OCI-LY3 (cell line): Measurements from ENCODE around the gene C1orf226.

ENCODE experiments used
- H2AFZ ChIP-seq: fragments of 200-600, 300-600 bp; shearing (Covaris generic); 2 replicates; pipeline ENCODE4 v1.6.0; 2014; ENCODE audit warnings: antibody characterized with exemption, low read depth, low read length
- H3K27ac ChIP-seq: fragments of 200-600, 300-600 bp; sonication (generic); 2 replicates; pipeline ENCODE4 v1.5.1; 2014; ENCODE audit warnings: mild to moderate bottlenecking, low read length, moderate library complexity, mixed read lengths
- H3K27me3 ChIP-seq: fragments of 200-600, 300-600 bp; sonication (generic); 2 replicates; pipeline ENCODE4 v1.6.1; 2014; ENCODE audit warnings: low read depth, low read length, mixed read lengths
- H3K36me3 ChIP-seq: fragments of 200-600, 300-600 bp; sonication (generic); replicated peaks from 2 replicates; pipeline ENCODE3; 2014; ENCODE audit warnings: low read depth, low read length, mixed read lengths
- H3K4me1 ChIP-seq: fragments of 300-600, 200-600 bp; sonication (generic); 2 replicates; pipeline ENCODE4 v1.6.1; 2014; ENCODE audit warnings: low read length, mixed read lengths
- H3K4me2 ChIP-seq: fragments of 200-600, 300-600 bp; sonication (generic); 2 replicates; pipeline ENCODE4 v1.6.1; 2014; ENCODE audit warnings: low read length, mixed read lengths
- H3K4me3 ChIP-seq: fragments of 300-600, 200-600 bp; sonication (generic); 2 replicates; pipeline ENCODE4 v1.5.1; 2014; ENCODE audit warnings: antibody characterized with exemption, mild to moderate bottlenecking, low read length, moderate library complexity
- H3K79me2 ChIP-seq: fragments of 300-600, 200-600 bp; shearing (Covaris generic); 2 replicates; pipeline ENCODE4 v1.6.1; 2014; ENCODE audit warnings: mild to moderate bottlenecking, low read length, mixed read lengths
- H3K9ac ChIP-seq: fragments of 300-600, 200-600 bp; shearing (Covaris generic); 2 replicates; pipeline ENCODE4 v1.6.0; 2014; ENCODE audit warnings: mild to moderate bottlenecking, low read length, moderate library complexity
- H3K9me3 ChIP-seq: fragments of 200-600, 300-600 bp; shearing (Covaris generic); 2 replicates; pipeline ENCODE4 v1.6.1; 2014; ENCODE audit warnings: low read length, mixed read lengths; ENCODE audit not compliant: insufficient read depth
- H4K20me1 ChIP-seq: fragments of 200-600, 300-600 bp; sonication (generic); 2 replicates; pipeline ENCODE4 v1.6.1; 2016; ENCODE audit warnings: low read length, mixed read lengths; ENCODE audit not compliant: insufficient read depth
- EZH2phosphoT487 ChIP-seq: fragments of 200-600 bp; shearing (Covaris generic); IDR thresholded peaks from 2 replicates; pipeline ENCODE4 v1.6.1; 2018; ENCODE audit warnings: antibody characterized with exemption, mixed run types, low read depth
- TF ChIP-seq, protein P1 (sequence below): fragments of 200-600, 300-600 bp; sonication (generic); IDR thresholded peaks from 2 replicates; pipeline ENCODE4 v1.5.1; 2014; ENCODE audit warnings: antibody characterized with exemption, low read length, low read depth

C1orf226 gene

DNA sequence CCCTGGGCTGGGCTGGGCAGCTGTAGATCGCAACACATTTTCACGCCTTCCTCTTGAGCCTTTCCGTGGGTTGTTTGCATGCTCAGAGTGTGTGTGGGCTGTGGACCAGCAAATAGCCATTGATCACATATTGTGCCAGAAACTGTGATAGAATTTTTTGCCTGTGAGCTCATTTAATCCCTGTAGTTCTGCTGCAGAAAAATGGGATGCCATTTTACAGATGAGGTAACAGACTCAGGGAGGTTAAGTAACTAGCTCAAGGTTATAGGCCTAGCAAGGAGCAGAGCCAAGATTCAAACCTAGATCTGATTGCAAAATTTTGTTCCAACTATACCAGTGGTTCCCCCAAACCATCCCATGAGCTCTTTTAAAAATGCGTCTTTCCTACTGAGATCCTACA, 15.4 kb upstream of the C1orf226 start:
- no peak for TF ChIP-seq EZH2phosphoT487
- TF ChIP-seq, protein P1, sequence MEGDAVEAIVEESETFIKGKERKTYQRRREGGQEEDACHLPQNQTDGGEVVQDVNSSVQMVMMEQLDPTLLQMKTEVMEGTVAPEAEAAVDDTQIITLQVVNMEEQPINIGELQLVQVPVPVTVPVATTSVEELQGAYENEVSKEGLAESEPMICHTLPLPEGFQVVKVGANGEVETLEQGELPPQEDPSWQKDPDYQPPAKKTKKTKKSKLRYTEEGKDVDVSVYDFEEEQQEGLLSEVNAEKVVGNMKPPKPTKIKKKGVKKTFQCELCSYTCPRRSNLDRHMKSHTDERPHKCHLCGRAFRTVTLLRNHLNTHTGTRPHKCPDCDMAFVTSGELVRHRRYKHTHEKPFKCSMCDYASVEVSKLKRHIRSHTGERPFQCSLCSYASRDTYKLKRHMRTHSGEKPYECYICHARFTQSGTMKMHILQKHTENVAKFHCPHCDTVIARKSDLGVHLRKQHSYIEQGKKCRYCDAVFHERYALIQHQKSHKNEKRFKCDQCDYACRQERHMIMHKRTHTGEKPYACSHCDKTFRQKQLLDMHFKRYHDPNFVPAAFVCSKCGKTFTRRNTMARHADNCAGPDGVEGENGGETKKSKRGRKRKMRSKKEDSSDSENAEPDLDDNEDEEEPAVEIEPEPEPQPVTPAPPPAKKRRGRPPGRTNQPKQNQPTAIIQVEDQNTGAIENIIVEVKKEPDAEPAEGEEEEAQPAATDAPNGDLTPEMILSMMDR: no peak
- Histone ChIP-seq H4K20me1 (peaks cover 26% of the 10 kb centered on the region), H3K27ac (no peak overlapping the region), H3K4me2 (no peak overlapping the region), H2AFZ (no peak overlapping the region), H3K79me2 (no peaks in the 10 kb centered on the region), H3K4me3 (no peak overlapping the region), H3K27me3 (peaks cover 87% of the 10 kb centered on the region), H3K9ac (no peak overlapping the region), H3K4me1 (peaks cover 10% of the 10 kb centered on the region), H3K36me3 (no peaks in the 10 kb centered on the region), H3K9me3 (no peaks in the 10 kb centered on the region)

DNA sequence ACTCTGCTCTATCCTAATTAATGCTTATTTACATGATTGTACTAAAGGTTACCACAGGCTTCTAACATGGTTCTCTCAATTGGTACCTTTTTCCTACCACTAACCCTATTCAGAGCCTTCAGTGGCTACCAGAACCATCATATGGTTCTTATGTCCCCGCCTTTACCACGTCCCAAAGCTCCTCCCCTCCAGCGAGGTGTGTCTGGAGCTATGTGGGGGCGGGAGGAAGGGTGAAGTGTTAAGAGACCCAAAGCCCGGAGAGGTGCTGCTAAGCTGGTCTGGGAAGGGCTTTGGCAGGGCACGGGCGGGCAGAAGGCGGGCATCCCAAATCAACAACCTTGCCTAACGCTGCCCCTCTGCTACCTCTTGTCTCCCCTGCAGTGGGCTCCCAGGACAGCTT, 14.9 kb upstream of the C1orf226 start:
- Histone ChIP-seq H3K4me1 (peaks cover 5% of the 10 kb centered on the region), H3K79me2 (no peaks in the 10 kb centered on the region), H3K9me3 (no peaks in the 10 kb centered on the region), H3K27ac (no peak overlapping the region), H3K36me3 (no peaks in the 10 kb centered on the region), H3K27me3 (peaks cover 84% of the 10 kb centered on the region), H3K9ac (no peak overlapping the region), H3K4me3 (no peak overlapping the region), H2AFZ (no peak overlapping the region), H3K4me2 (no peak overlapping the region), H4K20me1 (peaks cover 22% of the 10 kb centered on the region)
- TF ChIP-seq EZH2phosphoT487: no peak
- TF ChIP-seq, protein P1: no peak

DNA sequence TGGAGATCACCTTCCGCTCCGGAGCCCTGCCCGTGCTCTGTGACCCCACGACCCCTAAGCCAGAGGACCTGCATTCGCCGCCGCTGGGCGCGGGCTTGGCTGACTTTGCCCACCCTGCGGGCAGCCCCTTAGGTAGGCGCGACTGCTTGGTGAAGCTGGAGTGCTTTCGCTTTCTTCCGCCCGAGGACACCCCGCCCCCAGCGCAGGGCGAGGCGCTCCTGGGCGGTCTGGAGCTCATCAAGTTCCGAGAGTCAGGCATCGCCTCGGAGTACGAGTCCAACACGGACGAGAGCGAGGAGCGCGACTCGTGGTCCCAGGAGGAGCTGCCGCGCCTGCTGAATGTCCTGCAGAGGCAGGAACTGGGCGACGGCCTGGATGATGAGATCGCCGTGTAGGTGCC, 14.5 kb upstream of the C1orf226 start:
- Histone ChIP-seq H3K9me3 (no peaks in the 10 kb centered on the region), H3K4me2 (no peak overlapping the region), H4K20me1 (peaks cover 19% of the 10 kb centered on the region; the same call in 1 of the 2 replicates), H3K4me3 (no peak overlapping the region), H3K79me2 (no peaks in the 10 kb centered on the region), H3K27me3 (peaks cover 84% of the 10 kb centered on the region), H3K36me3 (no peaks in the 10 kb centered on the region), H3K9ac (no peak overlapping the region), H2AFZ (no peak overlapping the region), H3K27ac (no peak overlapping the region), H3K4me1 (peaks cover under 1% of the 10 kb centered on the region)
- TF ChIP-seq, protein P1: no peak
- TF ChIP-seq EZH2phosphoT487: no peak

DNA sequence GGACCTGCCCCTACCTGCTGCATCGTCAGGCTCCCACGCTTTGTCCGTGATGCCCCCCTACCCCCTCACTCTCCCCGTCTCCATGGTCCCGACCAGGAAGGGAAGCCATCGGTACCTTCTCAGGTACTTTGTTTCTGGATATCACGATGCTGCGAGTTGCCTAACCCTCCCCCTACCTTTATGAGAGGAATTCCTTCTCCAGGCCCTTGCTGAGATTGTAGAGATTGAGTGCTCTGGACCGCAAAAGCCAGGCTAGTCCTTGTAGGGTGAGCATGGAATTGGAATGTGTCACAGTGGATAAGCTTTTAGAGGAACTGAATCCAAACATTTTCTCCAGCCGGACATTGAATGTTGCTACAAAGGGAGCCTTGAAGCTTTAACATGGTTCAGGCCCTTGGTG, 13.8 kb upstream of the C1orf226 start:
- H3K27me3 ChIP-seq: peaks cover 85% of the 10 kb centered on the region
- H3K4me2 ChIP-seq: no peak overlapping the region
- H3K9ac ChIP-seq: no peak overlapping the region
- H3K27ac ChIP-seq: no peak overlapping the region
- no peaks in the 10 kb centered on the region for H3K79me2 ChIP-seq
- no peak overlapping the region for H3K4me3 ChIP-seq
- H4K20me1 ChIP-seq: peaks cover 16% of the 10 kb centered on the region; the same call in 1 of the 2 replicates
- no peaks in the 10 kb centered on the region for H3K9me3 ChIP-seq
- H3K4me1 ChIP-seq: no peaks in the 10 kb centered on the region
- no peak overlapping the region for H2AFZ ChIP-seq
- no peaks in the 10 kb centered on the region for H3K36me3 ChIP-seq
- no peak for TF ChIP-seq EZH2phosphoT487
- TF ChIP-seq, protein P1: no peak
